Measurements from ENCODE around the gene CT55. TPM values are rescaled to one million over a fixed set of nuclear protein-coding genes. Genes with fewer than 3 reads are reported as not detected.
A peak's percentile ranks its signal among the peaks of the same experiment; 100 is the strongest.
"Not testable (repeated sequence)": the region's sequence is repeated elsewhere in the genome, so short reads cannot be mapped to it uniquely, and the experiment has no call there.

Gene CT55
- total RNA-seq (under 1 TPM in 1 of 6 donors, not detected in 5; 0.09 TPM), polyA plus RNA-seq (not detected)

- FAIRE-seq, result no peak
- Histone ChIP-seq H3K27me3 (no peaks in the 10 kb centered on the region), H3K4me1 (no peaks in the 10 kb centered on the region), H3K4me3 (no peak within 1 kb of the TSS), H3K27ac (no peak within 1 kb of the TSS), H3K36me3 (no peaks in the 10 kb centered on the region), H3K9me3 (no peaks in the 10 kb centered on the region)
- DNase-seq, result peak in 2 of 6 donors; percentile 33 to 40
- TF ChIP-seq CTCF (IDR thresholded peaks at IDR 0.05), result no peak
- intact Hi-C loops (cut with DNase I), result no loop called here
- WGBS, 2 donors, result 81 to 86% methylated on average over 27 of the region's 27 CpGs
- no peak for ATAC-seq
Measured at GRCh38 chrX:135170877-135171519, at the start of gene CT55. CT55 (minus strand) TSS chrX:135171398; CDS start chrX:135171171, 227 bp downstream.

GRCh38 chrX:135213200-135213844, 42.1 kb upstream of the CT55 start:
- no peak overlapping the region for H3K27ac ChIP-seq
- no peak for DNase-seq
- intact Hi-C loops (cut with DNase I), result no loop called here
- no peaks in the 10 kb centered on the region for H3K36me3 ChIP-seq
- 79 to 81% methylated on average over 8 of the region's 8 CpGs for WGBS, 2 donors
- no peak for FAIRE-seq
- peaks cover 0 to 6% (median 2%) of the 10 kb centered on the region in 4 donors for H3K27me3 ChIP-seq
- no peak overlapping the region for H3K4me3 ChIP-seq
- no peak for ATAC-seq
- H3K4me1 ChIP-seq, result no peaks in the 10 kb centered on the region
- no peak for TF ChIP-seq CTCF (IDR thresholded peaks at IDR 0.05)
- no peaks in the 10 kb centered on the region for H3K9me3 ChIP-seq

- H3K4me1 ChIP-seq; H3K9me3 ChIP-seq; H3K27me3 ChIP-seq; intact Hi-C loops (cut with DNase I); FAIRE-seq; H3K36me3 ChIP-seq; H3K27ac ChIP-seq; H3K4me3 ChIP-seq; ATAC-seq: not testable (repeated sequence)
- peak in 2 of 4 donors; percentile 17 to 21 for TF ChIP-seq CTCF (IDR thresholded peaks at IDR 0.05)
- WGBS, 2 donors, result 29 to 31% methylated on average over 11 of the region's 11 CpGs
- DNase-seq, result peak in 2 of 6 donors; percentile 32 to 33
Measured at GRCh38 chrX:135206427-135206826, 35.2 kb upstream of the CT55 start.

- DNase-seq (no peak), FAIRE-seq (no peak), ATAC-seq (no peak)
- Histone ChIP-seq H3K36me3 (no peaks in the 10 kb centered on the region), H3K27me3 (no peaks in the 10 kb centered on the region), H3K4me1 (no peaks in the 10 kb centered on the region), H3K9me3 (no peaks in the 10 kb centered on the region), H3K4me3 (no peak overlapping the region), H3K27ac (no peak overlapping the region)
- intact Hi-C loops (cut with DNase I), result no loop called here
- 55 to 66% methylated on average over 4 of the region's 4 CpGs for WGBS, 2 donors
- TF ChIP-seq CTCF (IDR thresholded peaks at IDR 0.05), result no peak
Measured at GRCh38 chrX:135200297-135200696, 29.1 kb upstream of the CT55 start.

- Histone ChIP-seq H3K36me3 (no peaks in the 10 kb centered on the region), H3K4me1 (no peaks in the 10 kb centered on the region), H3K27me3 (peaks cover 0 to 7% (median 0%) of the 10 kb centered on the region in 4 donors), H3K4me3 (no peak overlapping the region), H3K9me3 (no peaks in the 10 kb centered on the region), H3K27ac (no peak overlapping the region)
- DNase-seq, result peak in 1 of 6 donors; percentile 47
- no peak for TF ChIP-seq CTCF (IDR thresholded peaks at IDR 0.05)
- no peak for ATAC-seq
- intact Hi-C loops (cut with DNase I), result no loop called here
- 78% methylated on average over 16 of the region's 16 CpGs for WGBS, 2 donors
- no peak for FAIRE-seq
Measured at GRCh38 chrX:135194684-135195083, 23.5 kb upstream of the CT55 start.
